IMR-90 (cell line): ENCODE data around the gene FCMR. TPM values are rescaled to one million over a fixed set of nuclear protein-coding genes. Genes with fewer than 3 reads are reported as not detected.

Experiments
- ATAC-seq: fragments of 200-7000 bp; cut with Tn5 transposase; 2 replicates; pipeline ENCODE4 v1.9.1; 2020; ENCODE audit warnings: low read depth, mild to moderate bottlenecking, moderate library complexity
- BruUV-seq: library from RNA; stranded (reverse); fragments of 400-500 nt; replicated peaks from 2 replicates; lab custom pipeline; 2021; lab: Mats Ljungman, UMichigan
- CTCF ChIA-PET: fragments of 300-600 bp; formaldehyde crosslinking; extraction: SDS; loops from one replicate; lab custom pipeline; 2021; ENCODE audit warnings: antibody characterized with exemption; lab: Yijun Ruan, JAX
- POLR2A ChIA-PET: fragments of 300-600 bp; sonication (Branson Sonifier 250); formaldehyde crosslinking; loops from one replicate; lab custom pipeline; 2022; ENCODE audit warnings: antibody characterized with exemption; ENCODE audit not compliant: unreplicated experiment; lab: Charles Lee
- DNase-seq: peaks from one replicate; pipeline ENCODE4 v3.0.0; 2013
- H2AFZ ChIP-seq: replicated peaks from 2 replicates; pipeline ENCODE3; 2013; ENCODE audit warnings: low read length, mild to moderate bottlenecking; ENCODE audit not compliant: poor library complexity
- H2AK5ac ChIP-seq: 2 replicates; pipeline ENCODE4 v1.6.1; 2013; ENCODE audit warnings: low read depth, low read length, inconsistent platforms
- H2AK9ac ChIP-seq: replicated peaks from 2 replicates; pipeline ENCODE3; 2013; ENCODE audit warnings: mild to moderate bottlenecking, low read depth, low read length, moderate library complexity; ENCODE audit not compliant: poor library complexity
- H2BK120ac ChIP-seq: 2 replicates; pipeline ENCODE4 v1.6.1; 2013; ENCODE audit warnings: low read depth, low read length, inconsistent platforms
- H2BK15ac ChIP-seq: 3 replicates; pipeline ENCODE4 v1.6.1; 2013; ENCODE audit warnings: low read depth, low read length, inconsistent platforms
- H2BK20ac ChIP-seq: 2 replicates; pipeline ENCODE4 v1.6.1; 2013; ENCODE audit warnings: low read depth, mild to moderate bottlenecking, inconsistent platforms, low read length, moderate library complexity
- H2BK5ac ChIP-seq: 2 replicates; pipeline ENCODE4 v1.6.1; 2013; ENCODE audit warnings: mild to moderate bottlenecking, low read depth, low read length, inconsistent platforms; ENCODE audit not compliant: poor library complexity, severe bottlenecking
- H3K14ac ChIP-seq: replicated peaks from 2 replicates; pipeline ENCODE4 v1.6.1; 2013; ENCODE audit warnings: low read depth, low read length, inconsistent platforms
- H3K18ac ChIP-seq: 2 replicates; pipeline ENCODE4 v1.6.1; 2013; ENCODE audit warnings: low read depth, low read length, control low read depth
- H3K23ac ChIP-seq: 2 replicates; pipeline ENCODE4 v1.6.1; 2013; ENCODE audit warnings: low read depth, low read length, inconsistent platforms
- H3K27ac ChIP-seq: 2 replicates; pipeline ENCODE4 v1.5.1; 2013; ENCODE audit warnings: mild to moderate bottlenecking, control low read depth, low read length; ENCODE audit not compliant: insufficient read depth
- H3K27me3 ChIP-seq: 2 replicates; pipeline ENCODE4 v1.6.1; 2013; ENCODE audit warnings: low read length; ENCODE audit not compliant: control insufficient read depth, insufficient read depth
- H3K36me3 ChIP-seq: 2 replicates; pipeline ENCODE4 v1.6.1; 2013; ENCODE audit warnings: low read length, mixed read lengths; ENCODE audit not compliant: control insufficient read depth, insufficient read depth
- H3K4ac ChIP-seq: 2 replicates; pipeline ENCODE4 v1.6.1; 2013; ENCODE audit warnings: low read depth, low read length, inconsistent platforms
- H3K4me1 ChIP-seq: 2 replicates; pipeline ENCODE4 v1.6.1; 2013; ENCODE audit warnings: low read length, mixed read lengths; ENCODE audit not compliant: control insufficient read depth, insufficient read depth
- H3K4me2 ChIP-seq: 2 replicates; pipeline ENCODE4 v1.6.1; 2013; ENCODE audit warnings: low read depth, mild to moderate bottlenecking, control low read depth, low read length, moderate library complexity
- H3K4me3 ChIP-seq: 2 replicates; pipeline ENCODE4 v1.5.1; 2013; ENCODE audit warnings: low read depth, mild to moderate bottlenecking, control low read depth, low read length, moderate library complexity; ENCODE audit not compliant: insufficient read depth
- H3K56ac ChIP-seq: 2 replicates; pipeline ENCODE4 v1.6.1; 2013; ENCODE audit warnings: low read length, inconsistent platforms; ENCODE audit not compliant: insufficient read depth; ENCODE audit errors: extremely low read depth
- H3K79me1 ChIP-seq, 2 experiments: 2 replicates each; pipeline ENCODE4 v1.6.1; 2013; ENCODE audit warnings: low read length in 2 of 2, inconsistent platforms in 1 of 2, low read depth in 1 of 2
- H3K9ac ChIP-seq: 2 replicates; pipeline ENCODE4 v1.6.1; 2013; ENCODE audit warnings: low read depth, low read length, control low read depth
- H3K9me1 ChIP-seq: 2 replicates; pipeline ENCODE4 v1.6.1; 2013; ENCODE audit warnings: low read length, inconsistent platforms; ENCODE audit not compliant: insufficient read depth
- H3K9me3 ChIP-seq: 2 replicates; pipeline ENCODE4 v1.6.1; 2013; ENCODE audit warnings: low read length; ENCODE audit not compliant: control insufficient read depth, insufficient read depth
- H4K20me1 ChIP-seq: 2 replicates; pipeline ENCODE4 v1.6.1; 2013; ENCODE audit warnings: low read length, inconsistent platforms; ENCODE audit not compliant: insufficient read depth
- H4K5ac ChIP-seq: 2 replicates; pipeline ENCODE4 v1.6.1; 2013; ENCODE audit warnings: mild to moderate bottlenecking, low read depth, low read length, control low read depth
- H4K8ac ChIP-seq, 2 experiments: 2 replicates each; pipeline ENCODE4 v1.6.1; 2013; ENCODE audit warnings: low read depth in 2 of 2, low read length in 2 of 2, control low read depth in 1 of 2, inconsistent platforms in 1 of 2
- H4K91ac ChIP-seq: 2 replicates; pipeline ENCODE4 v1.6.1; 2013; ENCODE audit warnings: low read depth, low read length, inconsistent platforms; ENCODE audit not compliant: insufficient read depth
- BHLHE40 ChIP-seq: fragments of 150-350 bp; IDR thresholded peaks from 2 replicates; pipeline ENCODE4 v1.6.1; 2016; ENCODE audit warnings: mild to moderate bottlenecking, low read depth, low read length
- CEBPB ChIP-seq: IDR thresholded peaks from 2 replicates; pipeline ENCODE4 v1.6.1; 2012; ENCODE audit warnings: low read depth, low read length, improper control_type of control experiment
- CTCF ChIP-seq: conservative IDR thresholded peaks from 2 replicates; pipeline ENCODE4 v1.5.1; 2012; ENCODE audit warnings: mild to moderate bottlenecking, low read depth, low read length, improper control_type of control experiment
- ELK1 ChIP-seq: fragments of 150-350 bp; IDR thresholded peaks from 2 replicates; pipeline ENCODE4 v1.6.1; 2016; ENCODE audit warnings: low read depth, mild to moderate bottlenecking, low read length, moderate library complexity, borderline replicate concordance
- FOS ChIP-seq: fragments of 150-350 bp; IDR thresholded peaks from 2 replicates; pipeline ENCODE4 v1.6.1; 2016; ENCODE audit warnings: low read depth, low read length
- MAFK ChIP-seq: IDR thresholded peaks from 2 replicates; pipeline ENCODE4 v1.6.1; 2012; ENCODE audit warnings: low read depth, low read length, improper control_type of control experiment
- MAZ ChIP-seq: IDR thresholded peaks from 2 replicates; pipeline ENCODE4 v1.6.1; 2012; ENCODE audit warnings: low read depth, mild to moderate bottlenecking, low read length, improper control_type of control experiment, moderate library complexity, borderline replicate concordance
- MXI1 ChIP-seq: IDR thresholded peaks from 2 replicates; pipeline ENCODE4 v1.6.1; 2012; ENCODE audit warnings: low read depth, mild to moderate bottlenecking, low read length, moderate library complexity, borderline replicate concordance
- POLR2A ChIP-seq: IDR thresholded peaks from 2 replicates; pipeline ENCODE4 v1.6.1; 2012; ENCODE audit warnings: mild to moderate bottlenecking, low read depth, low read length
- RAD21 ChIP-seq: IDR thresholded peaks from 2 replicates; pipeline ENCODE4 v1.6.1; 2012; ENCODE audit warnings: low read length, improper control_type of control experiment
- RFX5 ChIP-seq: IDR thresholded peaks from 2 replicates; pipeline ENCODE4 v1.8.0; 2012; ENCODE audit warnings: low read depth, mild to moderate bottlenecking, low read length, moderate library complexity
- WGBS, 2 experiments: methylation state at CpG; one replicate each; pipeline versions ENCODE4 v1.1.5 to v1.1.7; 2013; ENCODE audit warnings: missing lambda C conversion rate in 2 of 2; ENCODE audit not compliant: insufficient read length in 1 of 2; ENCODE audit errors: extremely low coverage in 2 of 2; 5-methylcytosine and 5-hydroxymethylcytosine counted together
- dilution Hi-C: fragments of 300-500 bp; cut with HindIII; formaldehyde crosslinking; loops from one replicate; pipeline ENCODE4 v1.14.3; 2018; ENCODE audit warnings: low sequenced_read_pairs; ENCODE audit not compliant: unreplicated experiment
- in situ Hi-C: fragments of 300-500 bp; cut with MboI; formaldehyde crosslinking; loops from 3 replicates; pipeline ENCODE4 v1.14.3; 2019; ENCODE audit warnings: low sequenced_read_pairs, inconsistent platforms, mixed read lengths
- intact Hi-C: fragments of 100-400 bp; cut with micrococcal nuclease; formaldehyde crosslinking; loops from 2 replicates; pipeline ENCODE4 v1.10.0; 2022
- polyA plus RNA-seq, 3 experiments: library from polyadenylated mRNA; depleted of rRNA; stranded (reverse); fragments of >200 nt; gene quantifications; 2 replicates each; pipeline ENCODE4 v1.2.3, GENCODE V29; 2012; ENCODE audit warnings: low replicate concordance in 1 of 3
- total RNA-seq: library from RNA; depleted of rRNA; stranded (reverse); fragments of >200 nt; gene quantifications from 2 replicates; pipeline ENCODE4 v1.2.3, GENCODE V29; 2012

The FCMR gene
- total and polyA plus RNA-seq, 2 of the 4 experiments (the other 2 are of a cell fraction): 0.09 TPM; not detected in 1

DNA sequence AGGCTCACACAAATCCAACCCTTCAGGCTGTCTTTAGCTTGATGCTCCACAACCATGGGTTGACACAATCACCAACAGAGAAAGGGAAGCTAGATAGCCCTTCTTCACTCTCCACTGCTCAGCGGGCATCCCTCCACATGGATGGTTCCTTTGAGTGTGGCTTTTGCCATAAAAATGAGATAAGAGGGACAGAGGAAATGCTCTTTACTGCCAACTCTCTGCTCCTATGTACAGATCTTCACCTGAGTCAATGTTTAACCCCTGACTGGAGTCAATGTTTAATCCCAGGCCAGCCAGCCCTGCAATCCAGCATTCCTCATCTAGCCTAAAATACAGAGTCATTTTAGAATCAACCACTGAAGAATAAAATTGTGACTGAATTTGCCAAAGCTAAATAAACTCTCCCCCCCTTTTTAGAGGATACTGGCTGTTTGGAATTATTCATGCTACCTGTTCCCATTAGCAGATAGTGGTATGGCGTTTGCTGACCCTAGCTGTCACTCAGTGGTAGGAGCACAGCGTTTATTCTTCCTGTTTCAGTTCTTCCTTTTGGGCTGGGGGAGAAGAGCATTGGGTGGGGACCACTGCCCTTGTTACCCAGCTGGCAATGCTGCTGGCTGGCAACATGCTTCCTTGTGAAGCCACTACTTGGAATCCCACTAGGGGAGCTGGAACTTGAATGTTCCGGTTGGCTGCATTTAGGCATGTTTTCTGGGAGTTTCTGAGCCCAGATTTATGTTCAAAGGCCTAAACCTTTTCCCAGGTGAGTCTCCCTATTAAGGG lies 29.8 kb upstream of the FCMR start:
- dilution Hi-C loops: no loop called here
- H3K4me3 ChIP-seq: no peak overlapping the region
- H3K79me1 ChIP-seq: no peaks in the 10 kb centered on the region
- H3K56ac ChIP-seq: no peak overlapping the region
- H2BK5ac ChIP-seq: no peak overlapping the region
- peaks cover 51% of the 10 kb centered on the region for H3K27me3 ChIP-seq
- no peak overlapping the region for H3K4me2 ChIP-seq
- H4K5ac ChIP-seq: no peak overlapping the region
- H2AK5ac ChIP-seq: no peak overlapping the region
- H3K9me3 ChIP-seq: peaks cover 3% of the 10 kb centered on the region
- H3K18ac ChIP-seq: no peak overlapping the region
- H4K20me1 ChIP-seq: no peaks in the 10 kb centered on the region
- in situ Hi-C loops: no loop called here
- CTCF ChIA-PET: interaction anchor here (0.6 kb wide), 1 partner anchor 140 kb away, joined by 3 read pairs; no protein-coding TSS in a partner anchor
- no peak overlapping the region for H2BK20ac ChIP-seq
- H2AK9ac ChIP-seq: no peak overlapping the region
- ATAC-seq: no peak
- H3K14ac ChIP-seq: no peak overlapping the region
- no TSS peak for BruUV-seq
- H3K36me3 ChIP-seq: no peaks in the 10 kb centered on the region
- no peak overlapping the region for H2BK15ac ChIP-seq
- WGBS, 2 experiments: no CpG with 5 or more reads among the region's 4 CpGs
- no peak overlapping the region for H2BK120ac ChIP-seq
- H4K91ac ChIP-seq: no peak overlapping the region
- H3K23ac ChIP-seq: no peak overlapping the region
- POLR2A ChIA-PET: no interaction called here
- no peaks in the 10 kb centered on the region for H3K9me1 ChIP-seq
- H2AFZ ChIP-seq: no peak overlapping the region
- H3K4ac ChIP-seq: no peak overlapping the region
- no peak overlapping the region for H4K8ac ChIP-seq
- H3K4me1 ChIP-seq: no peaks in the 10 kb centered on the region
- H3K9ac ChIP-seq: no peak overlapping the region
- TF ChIP-seq RAD21 (no peak), MAZ (no peak), POLR2A (no peak), ELK1 (no peak), MXI1 (no peak), FOS (no peak), BHLHE40 (no peak), CTCF (no peak), RFX5 (no peak), CEBPB (no peak), MAFK (no peak)
- no peak overlapping the region for H3K27ac ChIP-seq
- no peak for DNase-seq
- intact Hi-C loops: no loop called here
